ENCODE data around the gene ITGA7. TPM values are rescaled to one million over a fixed set of nuclear protein-coding genes. Genes with fewer than 3 reads are reported as not detected.

The ITGA7 gene
- polyA plus RNA-seq, 1 experiment: 11.6 TPM

GRCh38 chr12:55707219-55707671, 459 bp downstream of the ITGA7 start:
- no peak for DNase-seq (ENCODE audit: low read depth)
- ChIA-PET CTCF (interaction anchor here (1.6 to 2.2 kb wide), 4 partner anchors 11 to 50 kb away, joined by 3 to 13 read pairs (median 4); no protein-coding TSS in a partner anchor), POLR2A (interaction anchor here (0.6 kb wide), 1 partner anchor 16 kb away, joined by 3 read pairs; no protein-coding TSS in a partner anchor)
- Histone ChIP-seq H3K4me3 (ENCODE audit: low read depth, low read length) (peak overlapping the region; percentile 62), H3K27me3 (ENCODE audit: control insufficient read depth, insufficient read depth, low read length) (0 out of 2 replicates have a peak, but pooled peaks cover 2% of the 10 kb centered on the region), H3K36me3 (ENCODE audit: control insufficient read depth, insufficient read depth, low read length) (no peaks in the 10 kb centered on the region)
- no peak for TF ChIP-seq CTCF (IDR thresholded peaks at IDR 0.05; ENCODE audit: insufficient read depth, low read depth, low read length)

GRCh38 chr12:55706568-55707218, 1.0 kb downstream of the ITGA7 start:
- no peak for TF ChIP-seq CTCF (IDR thresholded peaks at IDR 0.05; ENCODE audit: insufficient read depth, low read depth, low read length)
- ChIA-PET POLR2A (no interaction called here), CTCF (interaction anchor here (0.8 to 2.2 kb wide), 9 partner anchors 9 to 50 kb away, joined by 3 to 13 read pairs (median 4); a partner anchor contains a TSS)
- 0 out of 2 replicates have a peak, but pooled peaks cover 2% of the 10 kb centered on the region for H3K27me3 ChIP-seq (ENCODE audit: control insufficient read depth, insufficient read depth, low read length)
- H3K36me3 ChIP-seq (ENCODE audit: control insufficient read depth, insufficient read depth, low read length): no peaks in the 10 kb centered on the region
- no peak for DNase-seq (ENCODE audit: low read depth)
- peak overlapping the region; percentile 62; the same call in 1 of the 2 replicates for H3K4me3 ChIP-seq (ENCODE audit: low read depth, low read length)

GRCh38 chr12:55705782-55706402, 1.8 kb downstream of the ITGA7 start:
- Histone ChIP-seq H3K36me3 (ENCODE audit: control insufficient read depth, insufficient read depth, low read length) (no peaks in the 10 kb centered on the region), H3K4me3 (ENCODE audit: low read depth, low read length) (no peak overlapping the region), H3K27me3 (ENCODE audit: control insufficient read depth, insufficient read depth, low read length) (0 out of 2 replicates have a peak, but pooled peaks cover 2% of the 10 kb centered on the region)
- DNase-seq (ENCODE audit: low read depth): no peak
- TF ChIP-seq CTCF (IDR thresholded peaks at IDR 0.05; ENCODE audit: insufficient read depth, low read depth, low read length): peak; percentile 35
- ChIA-PET POLR2A (no interaction called here), CTCF (interaction anchor here (0.8 to 2.2 kb wide), 8 partner anchors 8 to 49 kb away, joined by 3 to 13 read pairs (median 4); a partner anchor contains a TSS)

GRCh38 chr12:55704824-55705718, 2.6 kb downstream of the ITGA7 start:
- ChIA-PET POLR2A (no interaction called here), CTCF (interaction anchor here (1.2 to 1.8 kb wide), 4 partner anchors 9 to 33 kb away, joined by 4 to 13 read pairs (median 4); a partner anchor contains a TSS)
- no peak for DNase-seq (ENCODE audit: low read depth)
- Histone ChIP-seq H3K27me3 (ENCODE audit: control insufficient read depth, insufficient read depth, low read length) (0 out of 2 replicates have a peak, but pooled peaks cover 2% of the 10 kb centered on the region), H3K4me3 (ENCODE audit: low read depth, low read length) (no peak overlapping the region), H3K36me3 (ENCODE audit: control insufficient read depth, insufficient read depth, low read length) (no peaks in the 10 kb centered on the region)
- no peak for TF ChIP-seq CTCF (IDR thresholded peaks at IDR 0.05; ENCODE audit: insufficient read depth, low read depth, low read length)
